CD4-positive, alpha-beta T cell (primary cell): ENCODE data around the gene CRYBG1. TPM values are rescaled to one million over a fixed set of nuclear protein-coding genes. Genes with fewer than 3 reads are reported as not detected.

ENCODE experiments used
- ATAC-seq: fragments of 200-7000 bp; cut with Tn5 transposase; one replicate; pipeline ENCODE4 v1.10.0; 2022; ENCODE audit warnings: mild to moderate bottlenecking; ENCODE audit not compliant: poor library complexity
- CTCF ChIA-PET: fragments of 350-600 bp; sonication (Branson Sonifier 250); formaldehyde crosslinking; loops from one replicate; lab custom pipeline; 2021; ENCODE audit warnings: antibody characterized with exemption, inconsistent platforms; lab: Charles Lee
- POLR2A ChIA-PET: fragments of 350-600 bp; sonication (Branson Sonifier 250); formaldehyde crosslinking; loops from one replicate; lab custom pipeline; 2021; ENCODE audit warnings: antibody characterized with exemption, inconsistent platforms; lab: Charles Lee
- DNase-seq, 14 experiments: peaks; one replicate each; pipeline ENCODE4 v3.0.0-alpha.2; 2013 to 2020; ENCODE audit warnings: mixed read lengths in 2 of 14
- H3K27ac ChIP-seq, 2 donors: one replicate each; pipeline versions ENCODE4 v1.5.1 to v1.7.0; 2013; ENCODE audit warnings: low read length in 2 of 2, low read depth in 1 of 2, mild to moderate bottlenecking in 1 of 2
- H3K27me3 ChIP-seq, 2 experiments: 1 replicate in 1 of 2; 2 replicates in 1 of 2; pipeline versions ENCODE4 v1.6.1 to v1.7.0; 2013; ENCODE audit warnings: low read length in 2 of 2, control low read depth in 1 of 2, mild to moderate bottlenecking in 1 of 2, moderate library complexity in 1 of 2; ENCODE audit not compliant: insufficient read depth in 2 of 2, control insufficient read depth in 1 of 2
- H3K36me3 ChIP-seq: one replicate; pipeline ENCODE4 v1.6.1; 2013; ENCODE audit warnings: low read length, control low read depth; ENCODE audit not compliant: insufficient read depth
- H3K4me1 ChIP-seq: one replicate; pipeline ENCODE4 v1.6.1; 2013; ENCODE audit warnings: low read length, control low read depth; ENCODE audit not compliant: insufficient read depth
- H3K4me3 ChIP-seq: one replicate; pipeline ENCODE4 v1.5.1; 2013; ENCODE audit warnings: mild to moderate bottlenecking, low read length, moderate library complexity
- H3K9me3 ChIP-seq, 2 experiments: 1 replicate in 1 of 2; 2 replicates in 1 of 2; pipeline versions ENCODE4 v1.6.1 to v1.7.0; 2013; ENCODE audit warnings: low read length in 2 of 2, mild to moderate bottlenecking in 2 of 2, control low read depth in 1 of 2, moderate library complexity in 1 of 2; ENCODE audit not compliant: control insufficient read depth in 1 of 2, insufficient read depth in 1 of 2
- H3K27ac Mint-ChIP-seq: one replicate; pipeline ENCODE4 v1.8.0; 2020; ENCODE audit warnings: mixed read lengths
- H3K27me3 Mint-ChIP-seq: one replicate; pipeline ENCODE4 v1.8.0; 2021; ENCODE audit warnings: mixed read lengths
- H3K36me3 Mint-ChIP-seq: one replicate; pipeline ENCODE4 v1.8.0; 2021; ENCODE audit warnings: low read depth, mixed read lengths
- H3K4me1 Mint-ChIP-seq: one replicate; pipeline ENCODE4 v1.8.0; 2021; ENCODE audit warnings: low read depth, mixed read lengths
- H3K4me3 Mint-ChIP-seq: one replicate; pipeline ENCODE4 v1.8.0; 2020; ENCODE audit warnings: mild to moderate bottlenecking, mixed read lengths
- H3K9me3 Mint-ChIP-seq: one replicate; pipeline ENCODE4 v1.8.0; 2020; ENCODE audit warnings: mixed read lengths
- CTCF ChIP-seq: fragments of 200-600 bp; IDR thresholded peaks from one replicate; pipeline ENCODE4 v1.8.0; 2022; ENCODE audit warnings: antibody characterized with exemption, mild to moderate bottlenecking
- intact Hi-C, 2 experiments: fragments of 100-400 bp; cut with DNase I in 1 of 2; cut with micrococcal nuclease in 1 of 2; formaldehyde crosslinking; loops; one replicate each; pipeline versions ENCODE4 v1.15.1 to v1.9.0; 2023 to 2025; cut with DNase I, micrococcal nuclease
- total RNA-seq, 174 experiments: library from RNA in 2 of 174; stranded (reverse) in 2 of 174; gene quantifications; one replicate each; pipeline ENCODE4 v1.2.3 and lab custom pipeline; 2021 to 2026

CRYBG1 gene
- total RNA-seq, 2 experiments from 2014 or later = 58.5 to 59.4 TPM

DNA sequence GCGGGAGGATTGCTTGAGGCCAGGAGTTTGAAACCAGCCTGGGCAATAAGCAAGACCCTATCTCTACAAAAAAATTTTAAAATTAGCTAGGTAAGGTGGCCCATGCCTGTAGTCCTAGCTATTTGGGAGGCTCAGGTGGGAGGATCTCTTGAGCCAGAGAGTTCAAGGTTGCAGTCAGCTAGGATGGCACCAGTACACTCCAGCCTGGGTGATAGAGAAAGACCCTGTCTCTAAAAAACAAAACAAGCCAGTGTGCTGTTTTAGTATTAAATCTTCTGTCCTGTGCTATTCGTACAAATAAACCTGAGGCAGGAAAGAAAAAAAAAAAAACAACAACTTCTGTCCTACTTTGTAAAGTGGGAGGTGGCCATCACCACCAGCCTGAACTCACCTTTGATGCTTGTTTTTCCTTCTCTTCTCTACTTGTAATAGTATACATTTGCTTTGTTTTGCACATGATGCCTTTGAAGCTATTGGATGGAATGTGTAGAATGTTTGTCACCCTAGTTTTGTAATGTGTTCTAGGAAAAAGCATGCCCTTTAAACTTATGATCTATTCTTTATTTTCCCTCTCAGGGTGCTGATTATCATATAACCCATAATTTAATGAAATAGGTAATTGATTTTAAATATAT lies 102.5 kb downstream of the CRYBG1 start:
- DNase-seq (no peak), ATAC-seq (no peak)
- CTCF ChIA-PET = interaction anchor here (1.3 kb wide), 1 partner anchor 103 kb away, joined by 3 read pairs; no protein-coding TSS in a partner anchor
- POLR2A ChIA-PET = no interaction called here
- H3K36me3 Mint-ChIP-seq = no peaks in the 10 kb centered on the region
- Histone ChIP-seq H3K27me3 (no peaks in the 10 kb centered on the region), H3K27ac (no peak overlapping the region), H3K4me1 (no peaks in the 10 kb centered on the region), H3K36me3 (no peaks in the 10 kb centered on the region), H3K9me3 (no peaks in the 10 kb centered on the region), H3K4me3 (no peak overlapping the region)
- peaks cover 14% of the 10 kb centered on the region for H3K27me3 Mint-ChIP-seq
- no peak for TF ChIP-seq CTCF
- no peaks in the 10 kb centered on the region for H3K9me3 Mint-ChIP-seq
- H3K27ac Mint-ChIP-seq = no peak overlapping the region
- H3K4me3 Mint-ChIP-seq = no peak overlapping the region
- H3K4me1 Mint-ChIP-seq = no peaks in the 10 kb centered on the region
- intact Hi-C loops = no loop called here

- ATAC-seq (no peak), DNase-seq (no peak)
- Mint-ChIP-seq H3K4me1 (no peaks in the 10 kb centered on the region), H3K27ac (no peak overlapping the region), H3K9me3 (no peaks in the 10 kb centered on the region), H3K4me3 (no peak overlapping the region), H3K27me3 (peaks cover 19% of the 10 kb centered on the region), H3K36me3 (no peaks in the 10 kb centered on the region)
- no peak overlapping the region for H3K4me3 ChIP-seq
- CTCF ChIA-PET = interaction anchor here (1.1 kb wide), 1 partner anchor 18 kb away, joined by 3 read pairs; no protein-coding TSS in a partner anchor
- intact Hi-C loops = no loop called here
- no peaks in the 10 kb centered on the region for H3K4me1 ChIP-seq
- no peak for TF ChIP-seq CTCF
- no peaks in the 10 kb centered on the region for H3K27me3 ChIP-seq
- H3K27ac ChIP-seq = no peak overlapping the region
- no peaks in the 10 kb centered on the region for H3K9me3 ChIP-seq
- POLR2A ChIA-PET = no interaction called here
- no peaks in the 10 kb centered on the region for H3K36me3 ChIP-seq
Measured at GRCh38 chr6:106466211-106466610, 105.7 kb downstream of the CRYBG1 start.

DNA sequence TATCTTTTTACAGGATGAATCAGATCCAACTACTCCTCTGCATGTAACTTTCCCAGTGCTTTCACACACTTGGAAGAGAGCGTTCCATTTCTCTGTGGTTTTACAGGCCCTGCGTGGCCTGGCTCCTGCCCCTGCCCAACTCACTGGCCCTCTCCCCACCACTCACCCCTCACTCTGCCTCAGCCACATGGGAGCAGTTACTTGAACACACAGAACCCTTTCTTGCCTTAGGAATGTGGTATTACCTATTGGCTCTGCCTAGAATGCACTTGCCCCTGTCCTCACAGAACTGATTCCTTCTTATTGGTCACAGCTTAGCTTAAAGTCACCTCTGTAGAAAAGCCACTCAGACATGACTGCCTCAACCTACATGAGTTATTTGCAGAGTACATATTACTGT lies 108.4 kb downstream of the CRYBG1 start:
- Histone ChIP-seq H3K4me3 (no peak overlapping the region), H3K36me3 (no peaks in the 10 kb centered on the region), H3K27ac (no peak overlapping the region), H3K4me1 (no peaks in the 10 kb centered on the region), H3K9me3 (no peaks in the 10 kb centered on the region), H3K27me3 (no peaks in the 10 kb centered on the region)
- DNase-seq (no peak), ATAC-seq (no peak)
- ChIA-PET POLR2A (no interaction called here), CTCF (interaction anchor here (1.9 kb wide), 1 partner anchor 98 kb away, joined by 6 read pairs; no protein-coding TSS in a partner anchor)
- no peak for TF ChIP-seq CTCF
- H3K27ac Mint-ChIP-seq = no peak overlapping the region
- no peak overlapping the region for H3K4me3 Mint-ChIP-seq
- intact Hi-C loops = no loop called here
- no peaks in the 10 kb centered on the region for H3K36me3 Mint-ChIP-seq
- H3K27me3 Mint-ChIP-seq = peaks cover 11% of the 10 kb centered on the region
- no peaks in the 10 kb centered on the region for H3K4me1 Mint-ChIP-seq
- H3K9me3 Mint-ChIP-seq = no peaks in the 10 kb centered on the region
